Thoracic aorta (tissue), 2 donors: Measurements from ENCODE around the gene ACTA2. TPM values are rescaled to one million over a fixed set of nuclear protein-coding genes. Genes with fewer than 3 reads are reported as not detected.

Source experiments
- ATAC-seq: fragments of 150-250 bp; one replicate; pipeline ENCODE4 v1.8.0; 2017; ENCODE audit warnings: low read depth; ENCODE audit not compliant: insufficient number of reproducible peaks, low FRiP score
- DNase-seq: peaks from one replicate; pipeline ENCODE4 v3.0.0-alpha.2; 2020; ENCODE audit warnings: low spot score
- H3K27ac ChIP-seq, 2 donors: fragments of 200-600 bp; sonication (generic); 1 replicate in 1 of 2; 2 replicates in 1 of 2; pipeline ENCODE4 v1.5.1; 2016; ENCODE audit warnings: mild to moderate bottlenecking in 2 of 2, moderate library complexity in 2 of 2
- H3K27me3 ChIP-seq: fragments of 200-600 bp; sonication (generic); replicated peaks from 2 replicates; pipeline ENCODE4 v1.6.0; 2016; ENCODE audit warnings: mild to moderate bottlenecking; ENCODE audit not compliant: insufficient read depth
- H3K36me3 ChIP-seq: fragments of 200-600 bp; sonication (generic); one replicate; pipeline ENCODE4 v1.5.1; 2016
- H3K4me1 ChIP-seq, 2 donors: fragments of 200-600 bp; sonication (generic); 1 replicate in 1 of 2; 2 replicates in 1 of 2; pipeline versions ENCODE4 v1.5.1 to v1.6.0; 2016; ENCODE audit warnings: low read depth in 2 of 2, mild to moderate bottlenecking in 1 of 2; ENCODE audit not compliant: control insufficient read depth in 1 of 2
- H3K4me3 ChIP-seq: fragments of 200-600 bp; sonication (generic); 2 replicates; pipeline ENCODE4 v1.5.1; 2016; ENCODE audit warnings: mild to moderate bottlenecking
- H3K9me3 ChIP-seq: fragments of 200-600 bp; sonication (generic); 2 replicates; pipeline ENCODE4 v1.5.1; 2016
- CTCF ChIP-seq: fragments of 200-600 bp; sonication (generic); IDR thresholded peaks from one replicate; pipeline ENCODE4 v1.5.1; 2019; ENCODE audit warnings: antibody characterized with exemption
- total RNA-seq, 2 donors: library from RNA; depleted of rRNA; stranded (reverse); fragments of >200 nt; gene quantifications; one replicate each; pipeline versions ENCODE4 v1.1.0 to v1.2.3, GENCODE V29; 2016

Gene ACTA2
- total RNA-seq, 2 donors from 2014 or later: 4,797 to 12,240 TPM

DNA sequence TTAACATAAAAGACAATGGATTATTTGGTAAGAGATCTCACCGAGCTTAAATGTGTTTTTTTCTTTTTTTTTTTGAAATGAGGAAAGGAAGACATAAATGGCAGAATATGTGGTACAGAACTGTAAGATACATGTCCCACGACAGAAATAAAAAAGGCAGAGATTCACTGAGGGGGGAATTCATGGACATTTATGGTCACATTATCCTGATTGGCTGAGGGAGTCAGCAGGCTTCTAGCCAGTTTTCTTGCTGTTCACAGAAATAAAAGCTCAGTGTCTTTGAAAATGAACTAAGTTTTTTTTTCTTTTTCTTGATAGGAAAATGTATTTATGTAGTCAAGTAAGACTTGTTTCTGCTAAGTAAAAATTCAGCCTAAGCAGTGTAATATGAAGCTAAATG, 29.8 kb upstream of the ACTA2 start:
- H3K4me3 ChIP-seq: peak overlapping the region; percentile 48
- H3K27me3 ChIP-seq: no peaks in the 10 kb centered on the region
- DNase-seq: no peak
- no peaks in the 10 kb centered on the region for H3K9me3 ChIP-seq
- peak overlapping the region; percentile 89 to 93 for H3K27ac ChIP-seq
- no peaks in the 10 kb centered on the region for H3K36me3 ChIP-seq
- no peak for TF ChIP-seq CTCF
- H3K4me1 ChIP-seq: peaks cover 33 to 83% of the 10 kb centered on the region in 2 donors
- no peak for ATAC-seq

GRCh38 chr10:88981435-88981834, 28.9 kb upstream of the ACTA2 start:
- peak overlapping the region; percentile 89 to 93 for H3K27ac ChIP-seq
- H3K4me1 ChIP-seq: peaks cover 29 to 77% of the 10 kb centered on the region in 2 donors
- H3K27me3 ChIP-seq: no peaks in the 10 kb centered on the region
- no peak for DNase-seq
- ATAC-seq: peak; percentile 27
- no peak for TF ChIP-seq CTCF
- no peaks in the 10 kb centered on the region for H3K36me3 ChIP-seq
- no peaks in the 10 kb centered on the region for H3K9me3 ChIP-seq
- H3K4me3 ChIP-seq: peak overlapping the region; percentile 48

GRCh38 chr10:88980800-88981199, 28.2 kb upstream of the ACTA2 start:
- H3K27ac ChIP-seq: peak overlapping the region; percentile 89 to 93
- peak; percentile 55 for ATAC-seq
- H3K27me3 ChIP-seq: no peaks in the 10 kb centered on the region
- H3K4me3 ChIP-seq: peak overlapping the region; percentile 48
- DNase-seq: no peak
- H3K9me3 ChIP-seq: no peaks in the 10 kb centered on the region
- TF ChIP-seq CTCF: no peak
- H3K36me3 ChIP-seq: no peaks in the 10 kb centered on the region
- H3K4me1 ChIP-seq: peaks cover 32 to 79% of the 10 kb centered on the region in 2 donors

DNA sequence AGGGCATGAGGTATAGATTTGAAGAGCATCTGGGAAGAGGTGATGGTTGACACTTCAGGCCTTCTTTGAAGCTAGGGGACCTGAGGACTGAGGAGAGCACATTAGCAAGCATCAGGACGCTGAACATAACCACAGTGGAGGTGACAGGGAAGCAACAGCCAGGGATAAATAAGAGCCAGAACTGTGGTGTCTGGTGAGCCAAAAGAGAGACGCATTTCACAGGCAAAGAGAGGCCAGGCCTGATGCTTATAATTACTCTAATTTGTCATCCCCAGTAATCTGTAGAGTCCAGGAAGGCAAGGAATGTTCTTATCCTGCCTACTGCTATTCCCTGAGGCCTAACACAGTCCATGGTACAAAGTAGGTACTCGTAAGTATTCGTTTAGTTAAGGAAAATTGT, 27.7 kb upstream of the ACTA2 start:
- Histone ChIP-seq H3K4me1 (peaks cover 27 to 79% of the 10 kb centered on the region in 2 donors), H3K27ac (peak overlapping the region; percentile 89 to 93), H3K36me3 (no peaks in the 10 kb centered on the region), H3K4me3 (peak overlapping the region; percentile 48), H3K27me3 (no peaks in the 10 kb centered on the region), H3K9me3 (no peaks in the 10 kb centered on the region)
- TF ChIP-seq CTCF: no peak
- DNase-seq (no peak), ATAC-seq (peak; percentile 6)

- peak overlapping the region; percentile 48 for H3K4me3 ChIP-seq
These were observed 27.0 kb upstream of the ACTA2 start for GRCh38 chr10:88979603-88980002.

More at GRCh38 chr10:88979603-88980002, 27.0 kb upstream of the ACTA2 start:
- ATAC-seq (no peak), DNase-seq (no peak)
- H3K27ac ChIP-seq: peak overlapping the region; percentile 89 to 93
- no peaks in the 10 kb centered on the region for H3K9me3 ChIP-seq
- H3K27me3 ChIP-seq: no peaks in the 10 kb centered on the region
- TF ChIP-seq CTCF: no peak
- H3K36me3 ChIP-seq: no peaks in the 10 kb centered on the region
- peaks cover 21 to 76% of the 10 kb centered on the region in 2 donors for H3K4me1 ChIP-seq
